HepG2 (cell line): Measurements from ENCODE around the gene UAP1. TPM values are rescaled to one million over a fixed set of nuclear protein-coding genes. Genes with fewer than 3 reads are reported as not detected.

ENCODE experiments used
- ATAC-seq: fragments of 200-7000 bp; cut with Tn5 transposase; 3 replicates; pipeline ENCODE4 v1.9.1; 2020; ENCODE audit warnings: mild to moderate bottlenecking, moderate library complexity
- BruUV-seq: library from RNA; stranded (reverse); fragments of 400-500 nt; replicated peaks from 2 replicates; lab custom pipeline; 2021; lab: Mats Ljungman, UMichigan
- CTCF ChIA-PET: fragments of 300-600 bp; formaldehyde crosslinking; extraction: SDS; loops from one replicate; lab custom pipeline; 2021; ENCODE audit warnings: low total read pairs, inconsistent platforms, low intra/inter-chr PET ratio; lab: Yijun Ruan, JAX
- POLR2A ChIA-PET: fragments of 350-600 bp; sonication (Branson Sonifier 250); formaldehyde crosslinking; loops from one replicate; lab custom pipeline; 2020; ENCODE audit warnings: antibody characterized with exemption, inconsistent platforms; lab: Yijun Ruan, JAX
- DNase-seq: peaks from one replicate; pipeline ENCODE4 v3.0.0-alpha.2; 2015; ENCODE audit warnings: low spot score
- FAIRE-seq: peaks from 3 replicates; lab custom pipeline; 2011; peaks lifted over from hg19 to GRCh38; lab: Jason Lieb, UNC
- H2AFZ ChIP-seq: one replicate; pipeline ENCODE4 v1.6.1; 2011; ENCODE audit warnings: low read length, inconsistent platforms
- H3K27ac ChIP-seq: fragments of 300-600 bp; 3 replicates; pipeline ENCODE4 v1.8.0; 2011; ENCODE audit warnings: mixed run types, mild to moderate bottlenecking, mixed read lengths, low read length, inconsistent platforms; ENCODE audit not compliant: insufficient read depth; ENCODE audit errors: extremely low read length
- H3K27me3 ChIP-seq, 2 experiments: fragments of 200-600 bp in 1 of 2; 2 replicates in 1 of 2; 3 replicates in 1 of 2; pipeline versions ENCODE4 v1.6.0 to v1.8.0; 2011; ENCODE audit warnings: low read length in 2 of 2, mild to moderate bottlenecking in 2 of 2, moderate library complexity in 2 of 2, inconsistent platforms in 1 of 2; ENCODE audit not compliant: insufficient read depth in 2 of 2, control insufficient read depth in 1 of 2
- H3K36me3 ChIP-seq, 2 experiments: fragments of 200-600 bp in 1 of 2; replicated peaks in 1 of 2; 2 replicates in 1 of 2; 3 replicates in 1 of 2; pipeline versions ENCODE4 v1.5.1 to v1.8.0; 2011; ENCODE audit warnings: low read length in 2 of 2, inconsistent platforms in 1 of 2; ENCODE audit not compliant: insufficient read depth in 2 of 2, control insufficient read depth in 1 of 2
- H3K4me1 ChIP-seq: 2 replicates; pipeline ENCODE4 v1.5.1; 2012; ENCODE audit warnings: low read length, inconsistent platforms; ENCODE audit not compliant: insufficient read depth
- H3K4me2 ChIP-seq: 2 replicates; pipeline ENCODE4 v1.6.0; 2011; ENCODE audit warnings: low read depth, low read length, inconsistent platforms
- H3K4me3 ChIP-seq, 3 experiments: fragments of 200-600 bp in 1 of 3; sonication (generic), shearing (Covaris generic) in 1 of 3; replicated peaks in 1 of 3; 2 replicates each; pipeline ENCODE4 v1.5.1; 2011 to 2016; ENCODE audit warnings: low read length in 3 of 3, inconsistent platforms in 2 of 3, low read depth in 2 of 3, mild to moderate bottlenecking in 2 of 3, control low read depth in 1 of 3, mixed read lengths in 1 of 3; ENCODE audit not compliant: insufficient read depth in 1 of 3
- H3K79me2 ChIP-seq: one replicate; pipeline ENCODE4 v1.6.1; 2011; ENCODE audit warnings: low read length, inconsistent platforms; ENCODE audit not compliant: insufficient read depth
- H3K9ac ChIP-seq: 2 replicates; pipeline ENCODE4 v1.6.0; 2011; ENCODE audit warnings: mild to moderate bottlenecking, low read depth, low read length, inconsistent platforms; ENCODE audit not compliant: insufficient read depth
- H3K9me3 ChIP-seq: 2 replicates; pipeline ENCODE4 v1.5.1; 2012; ENCODE audit warnings: mild to moderate bottlenecking, low read length
- H4K20me1 ChIP-seq: 2 replicates; pipeline ENCODE4 v1.6.0; 2011; ENCODE audit warnings: inconsistent platforms, mild to moderate bottlenecking, low read length, moderate library complexity; ENCODE audit not compliant: insufficient read depth
- AGO1 ChIP-seq: fragments of 200-400 bp; formaldehyde crosslinking; IDR thresholded peaks from 2 replicates; pipeline ENCODE4 v1.6.1; 2017; ENCODE audit warnings: mild to moderate bottlenecking, low read depth, low read length, moderate library complexity; ENCODE audit not compliant: poor library complexity, severe bottlenecking
- FOXJ3 ChIP-seq: sonication (generic); formaldehyde crosslinking; IDR thresholded peaks from 2 replicates; pipeline ENCODE4 v1.4.0; 2020; ENCODE audit warnings: missing genetic modification reagents, mild to moderate bottlenecking, borderline replicate concordance
- HDAC1 ChIP-seq: sonication (generic); formaldehyde crosslinking; IDR thresholded peaks from 2 replicates; pipeline ENCODE4 v1.5.1; 2020; ENCODE audit warnings: mild to moderate bottlenecking, missing genetic modification reagents
- HOXD1 ChIP-seq: sonication (generic); formaldehyde crosslinking; IDR thresholded peaks from 2 replicates; pipeline ENCODE4 v1.5.0; 2020; ENCODE audit warnings: missing genetic modification reagents
- PITX1 ChIP-seq: sonication (generic); formaldehyde crosslinking; IDR thresholded peaks from 2 replicates; pipeline ENCODE4 v1.5.1; 2020; ENCODE audit warnings: mild to moderate bottlenecking, missing genetic modification reagents
- REL ChIP-seq: sonication (generic); formaldehyde crosslinking; conservative IDR thresholded peaks from 2 replicates; pipeline ENCODE4 v1.8.0; 2022; ENCODE audit warnings: mild to moderate bottlenecking, missing genetic modification reagents, moderate library complexity
- RFXANK ChIP-seq: IDR thresholded peaks from 2 replicates; pipeline ENCODE4 v1.6.1; 2016
- SRSF9 ChIP-seq: fragments of 200-400 bp; formaldehyde crosslinking; IDR thresholded peaks from 2 replicates; pipeline ENCODE4 v1.6.1; 2018; ENCODE audit warnings: borderline replicate concordance, mild to moderate bottlenecking, low read depth, low read length; ENCODE audit not compliant: insufficient read depth, poor library complexity, severe bottlenecking
- YEATS4 ChIP-seq: sonication (generic); formaldehyde crosslinking; IDR thresholded peaks from 2 replicates; pipeline ENCODE4 v1.4.0; 2020; ENCODE audit warnings: missing genetic modification reagents, borderline replicate concordance
- ZNF460 ChIP-seq: sonication (generic); formaldehyde crosslinking; IDR thresholded peaks from 2 replicates; pipeline ENCODE4 v1.5.1; 2020; ENCODE audit warnings: missing genetic modification reagents, mild to moderate bottlenecking, borderline replicate concordance
- ZNF83 ChIP-seq: sonication (generic); formaldehyde crosslinking; IDR thresholded peaks from 2 replicates; pipeline ENCODE4 v1.4.0; 2020; ENCODE audit warnings: missing genetic modification reagents, mild to moderate bottlenecking, borderline replicate concordance
- WGBS: methylation state at CpG from one replicate; pipeline ENCODE4 v1.1.6; 2017; ENCODE audit warnings: low lambda C conversion rate; 5-methylcytosine and 5-hydroxymethylcytosine counted together
- in situ Hi-C: cut with HindIII; loops from 2 replicates; pipeline ENCODE4 v1.10.0; 2017; ENCODE audit warnings: low pct_unique_long_range_greater_than_20kb; ENCODE audit not compliant: extremely low pct_ligation_motif_present
- intact Hi-C: fragments of 100-400 bp; cut with micrococcal nuclease; formaldehyde crosslinking; loops from one replicate; pipeline ENCODE4 v1.10.0; 2022; ENCODE audit not compliant: unreplicated experiment
- polyA plus RNA-seq, 8 experiments: library from polyadenylated mRNA; depleted of rRNA in 3 of 8; stranded (reverse) in 7 of 8; unstranded in 1 of 8; fragments of >200 nt; fragmentation: Illumina TruSeq in 4 of 8; extraction: Trizol in 4 of 8; gene quantifications; 2 replicates each; pipeline versions ENCODE4 v1.2.1 to v1.2.3, GENCODE V29; 2011 to 2016; ENCODE audit warnings: low read depth in 4 of 8, missing spikeins in 1 of 8, mixed read lengths in 1 of 8; ENCODE audit not compliant: insufficient read depth in 1 of 8
- total RNA-seq, 5 experiments: library from RNA; depleted of rRNA; stranded (reverse); fragments of >200 nt; fragmentation: Illumina TruSeq; extraction: Trizol; gene quantifications; 2 replicates each; pipeline ENCODE4 v1.2.3, GENCODE V29; 2016; ENCODE audit warnings: low read depth in 1 of 5
- TF ChIP-seq, protein P1 (sequence below): sonication (generic); formaldehyde crosslinking; IDR thresholded peaks from 2 replicates; pipeline ENCODE4 v1.4.0; 2020; ENCODE audit warnings: missing genetic modification reagents, mild to moderate bottlenecking, borderline replicate concordance
- TF ChIP-seq, protein P2 (sequence below): conservative IDR thresholded peaks from 2 replicates; pipeline ENCODE4 v1.6.1; 2018; ENCODE audit warnings: missing genetic modification reagents
- TF ChIP-seq, protein P3 (sequence below): sonication (generic); formaldehyde crosslinking; IDR thresholded peaks from 2 replicates; pipeline ENCODE4 v1.8.1; 2022; ENCODE audit warnings: low read depth, mild to moderate bottlenecking, missing genetic modification reagents
- TF ChIP-seq, protein P4 (sequence below): sonication (generic); formaldehyde crosslinking; IDR thresholded peaks from 2 replicates; pipeline ENCODE4 v1.4.0; 2020; ENCODE audit warnings: missing genetic modification reagents
- TF ChIP-seq, protein P5 (sequence below): sonication (generic); formaldehyde crosslinking; IDR thresholded peaks from 2 replicates; pipeline ENCODE4 v1.4.0; 2020; ENCODE audit warnings: mild to moderate bottlenecking, missing genetic modification reagents

Gene UAP1
- total and polyA plus RNA-seq, 2 of the 13 experiments (the other 11 are each of a cell fraction or from before 2014, with no cell fraction given), result 48.4 to 117 TPM

DNA sequence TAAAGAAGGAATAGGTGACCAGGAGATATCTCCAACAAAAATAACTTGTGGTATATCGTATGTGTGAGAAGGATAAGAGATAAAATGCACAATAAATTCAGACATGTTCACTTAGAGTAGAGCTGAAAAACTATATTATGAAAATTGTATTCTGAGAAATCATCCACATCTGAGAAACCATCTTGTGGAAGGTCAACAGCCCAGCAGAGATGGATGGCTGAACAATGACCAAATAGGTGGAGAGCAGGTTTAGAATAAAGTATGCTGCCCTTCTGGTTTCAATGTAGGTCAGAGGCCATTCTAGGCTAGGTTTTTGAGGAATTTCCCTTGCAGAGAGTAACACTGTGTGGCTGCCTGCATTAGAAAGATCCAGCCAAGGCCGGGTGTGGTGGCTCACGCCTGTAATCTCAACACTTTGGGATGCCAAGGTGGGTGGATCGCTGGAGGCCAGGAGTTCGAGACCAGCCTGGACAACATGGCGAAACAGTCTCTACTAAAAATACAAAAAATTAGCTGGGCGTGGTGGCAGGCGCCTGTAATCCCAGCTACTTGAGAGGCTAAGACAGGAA is 8.8 kb upstream of the UAP1 start:
- 58% methylated on average over 8 of the region's 8 CpGs for WGBS
- ChIA-PET CTCF (no interaction called here), POLR2A (no interaction called here)
- Histone ChIP-seq H3K9me3 (no peaks in the 10 kb centered on the region), H3K9ac (no peak overlapping the region), H3K27me3 (no peaks in the 10 kb centered on the region), H3K36me3 (no peaks in the 10 kb centered on the region), H3K79me2 (no peaks in the 10 kb centered on the region), H3K4me1 (no peaks in the 10 kb centered on the region), H3K4me2 (no peak overlapping the region), H3K27ac (no peak overlapping the region), H2AFZ (no peak overlapping the region), H4K20me1 (no peaks in the 10 kb centered on the region), H3K4me3 (no peak overlapping the region)
- in situ Hi-C loops, result no loop called here
- FAIRE-seq, result no peak
- no peak for ATAC-seq
- intact Hi-C loops, result no loop called here
- no peak for DNase-seq
- BruUV-seq, result no TSS peak
- TF ChIP-seq ZNF460 (CRISPR knock-in tag) (no peak), YEATS4 (CRISPR knock-in tag) (no peak), REL (CRISPR knock-in tag) (no peak), PITX1 (CRISPR knock-in tag) (no peak), HOXD1 (CRISPR knock-in tag) (no peak), HDAC1 (CRISPR knock-in tag) (no peak), SRSF9 (no peak), FOXJ3 (CRISPR knock-in tag) (no peak), RFXANK (no peak), AGO1 (no peak), ZNF83 (CRISPR knock-in tag) (no peak)
- TF ChIP-seq, protein P1, sequence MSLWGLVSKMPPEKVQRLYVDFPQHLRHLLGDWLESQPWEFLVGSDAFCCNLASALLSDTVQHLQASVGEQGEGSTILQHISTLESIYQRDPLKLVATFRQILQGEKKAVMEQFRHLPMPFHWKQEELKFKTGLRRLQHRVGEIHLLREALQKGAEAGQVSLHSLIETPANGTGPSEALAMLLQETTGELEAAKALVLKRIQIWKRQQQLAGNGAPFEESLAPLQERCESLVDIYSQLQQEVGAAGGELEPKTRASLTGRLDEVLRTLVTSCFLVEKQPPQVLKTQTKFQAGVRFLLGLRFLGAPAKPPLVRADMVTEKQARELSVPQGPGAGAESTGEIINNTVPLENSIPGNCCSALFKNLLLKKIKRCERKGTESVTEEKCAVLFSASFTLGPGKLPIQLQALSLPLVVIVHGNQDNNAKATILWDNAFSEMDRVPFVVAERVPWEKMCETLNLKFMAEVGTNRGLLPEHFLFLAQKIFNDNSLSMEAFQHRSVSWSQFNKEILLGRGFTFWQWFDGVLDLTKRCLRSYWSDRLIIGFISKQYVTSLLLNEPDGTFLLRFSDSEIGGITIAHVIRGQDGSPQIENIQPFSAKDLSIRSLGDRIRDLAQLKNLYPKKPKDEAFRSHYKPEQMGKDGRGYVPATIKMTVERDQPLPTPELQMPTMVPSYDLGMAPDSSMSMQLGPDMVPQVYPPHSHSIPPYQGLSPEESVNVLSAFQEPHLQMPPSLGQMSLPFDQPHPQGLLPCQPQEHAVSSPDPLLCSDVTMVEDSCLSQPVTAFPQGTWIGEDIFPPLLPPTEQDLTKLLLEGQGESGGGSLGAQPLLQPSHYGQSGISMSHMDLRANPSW, result no peak
- TF ChIP-seq, protein P2, sequence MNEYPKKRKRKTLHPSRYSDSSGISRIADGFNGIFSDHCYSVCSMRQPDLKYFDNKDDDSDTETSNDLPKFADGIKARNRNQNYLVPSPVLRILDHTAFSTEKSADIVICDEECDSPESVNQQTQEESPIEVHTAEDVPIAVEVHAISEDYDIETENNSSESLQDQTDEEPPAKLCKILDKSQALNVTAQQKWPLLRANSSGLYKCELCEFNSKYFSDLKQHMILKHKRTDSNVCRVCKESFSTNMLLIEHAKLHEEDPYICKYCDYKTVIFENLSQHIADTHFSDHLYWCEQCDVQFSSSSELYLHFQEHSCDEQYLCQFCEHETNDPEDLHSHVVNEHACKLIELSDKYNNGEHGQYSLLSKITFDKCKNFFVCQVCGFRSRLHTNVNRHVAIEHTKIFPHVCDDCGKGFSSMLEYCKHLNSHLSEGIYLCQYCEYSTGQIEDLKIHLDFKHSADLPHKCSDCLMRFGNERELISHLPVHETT (CRISPR knock-in tag), result no peak
- TF ChIP-seq, protein P3, sequence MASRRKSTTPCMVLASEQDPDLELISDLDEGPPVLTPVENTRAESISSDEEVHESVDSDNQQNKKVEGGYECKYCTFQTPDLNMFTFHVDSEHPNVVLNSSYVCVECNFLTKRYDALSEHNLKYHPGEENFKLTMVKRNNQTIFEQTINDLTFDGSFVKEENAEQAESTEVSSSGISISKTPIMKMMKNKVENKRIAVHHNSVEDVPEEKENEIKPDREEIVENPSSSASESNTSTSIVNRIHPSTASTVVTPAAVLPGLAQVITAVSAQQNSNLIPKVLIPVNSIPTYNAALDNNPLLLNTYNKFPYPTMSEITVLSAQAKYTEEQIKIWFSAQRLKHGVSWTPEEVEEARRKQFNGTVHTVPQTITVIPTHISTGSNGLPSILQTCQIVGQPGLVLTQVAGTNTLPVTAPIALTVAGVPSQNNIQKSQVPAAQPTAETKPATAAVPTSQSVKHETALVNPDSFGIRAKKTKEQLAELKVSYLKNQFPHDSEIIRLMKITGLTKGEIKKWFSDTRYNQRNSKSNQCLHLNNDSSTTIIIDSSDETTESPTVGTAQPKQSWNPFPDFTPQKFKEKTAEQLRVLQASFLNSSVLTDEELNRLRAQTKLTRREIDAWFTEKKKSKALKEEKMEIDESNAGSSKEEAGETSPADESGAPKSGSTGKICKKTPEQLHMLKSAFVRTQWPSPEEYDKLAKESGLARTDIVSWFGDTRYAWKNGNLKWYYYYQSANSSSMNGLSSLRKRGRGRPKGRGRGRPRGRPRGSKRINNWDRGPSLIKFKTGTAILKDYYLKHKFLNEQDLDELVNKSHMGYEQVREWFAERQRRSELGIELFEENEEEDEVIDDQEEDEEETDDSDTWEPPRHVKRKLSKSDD (CRISPR knock-in tag), result no peak
- TF ChIP-seq, protein P4, sequence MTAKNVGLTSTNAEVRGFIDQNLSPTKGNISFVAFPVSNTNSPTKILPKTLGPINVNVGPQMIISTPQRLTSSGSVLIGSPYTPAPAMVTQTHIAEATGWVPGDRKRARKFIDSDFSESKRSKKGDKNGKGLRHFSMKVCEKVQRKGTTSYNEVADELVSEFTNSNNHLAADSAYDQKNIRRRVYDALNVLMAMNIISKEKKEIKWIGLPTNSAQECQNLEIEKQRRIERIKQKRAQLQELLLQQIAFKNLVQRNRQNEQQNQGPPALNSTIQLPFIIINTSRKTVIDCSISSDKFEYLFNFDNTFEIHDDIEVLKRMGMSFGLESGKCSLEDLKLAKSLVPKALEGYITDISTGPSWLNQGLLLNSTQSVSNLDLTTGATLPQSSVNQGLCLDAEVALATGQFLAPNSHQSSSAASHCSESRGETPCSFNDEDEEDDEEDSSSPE, result no peak
- TF ChIP-seq, protein P5, sequence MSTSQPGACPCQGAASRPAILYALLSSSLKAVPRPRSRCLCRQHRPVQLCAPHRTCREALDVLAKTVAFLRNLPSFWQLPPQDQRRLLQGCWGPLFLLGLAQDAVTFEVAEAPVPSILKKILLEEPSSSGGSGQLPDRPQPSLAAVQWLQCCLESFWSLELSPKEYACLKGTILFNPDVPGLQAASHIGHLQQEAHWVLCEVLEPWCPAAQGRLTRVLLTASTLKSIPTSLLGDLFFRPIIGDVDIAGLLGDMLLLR (CRISPR knock-in tag), result no peak
